Kidney epithelial cell (primary cell): Measurements from ENCODE around the gene CTTN. TPM values are rescaled to one million over a fixed set of nuclear protein-coding genes. Genes with fewer than 3 reads are reported as not detected.

Source experiments
- DNase-seq: peaks from one replicate; pipeline ENCODE4 v3.0.0-alpha.2; 2010; ENCODE audit warnings: low read depth
- H3K27me3 ChIP-seq: 2 replicates; pipeline ENCODE4 v1.6.0; 2011; ENCODE audit warnings: low read length; ENCODE audit not compliant: control insufficient read depth, insufficient read depth
- H3K36me3 ChIP-seq: 2 replicates; pipeline ENCODE4 v1.5.1; 2011; ENCODE audit warnings: low read length; ENCODE audit not compliant: control insufficient read depth, insufficient read depth
- H3K4me3 ChIP-seq: 2 replicates; pipeline ENCODE4 v1.5.1; 2011; ENCODE audit warnings: low read depth, mild to moderate bottlenecking, control low read depth, low read length
- CTCF ChIP-seq: IDR thresholded peaks from 2 replicates; pipeline ENCODE4 v1.5.1; 2011; ENCODE audit warnings: mild to moderate bottlenecking, moderate library complexity, low read length, control low read depth, inconsistent platforms; ENCODE audit not compliant: insufficient read depth, poor library complexity, severe bottlenecking
- total RNA-seq: library from RNA; depleted of rRNA; stranded (reverse); fragments of >200 nt; gene quantifications from 2 replicates; pipeline ENCODE4 v1.2.3, GENCODE V29; 2015

CTTN gene
- total RNA-seq, 1 donor from 2014 or later, result 296 TPM

GRCh38 chr11:70481625-70482528 lies 83.5 kb downstream of the CTTN start:
- TF ChIP-seq CTCF, result no peak
- Histone ChIP-seq H3K36me3 (no peaks in the 10 kb centered on the region), H3K4me3 (no peak overlapping the region), H3K27me3 (no peaks in the 10 kb centered on the region)
- peak; percentile 61 for DNase-seq

- Histone ChIP-seq H3K27me3 (no peaks in the 10 kb centered on the region), H3K36me3 (no peaks in the 10 kb centered on the region), H3K4me3 (no peak overlapping the region)
- no peak for DNase-seq
- no peak for TF ChIP-seq CTCF
Observed at GRCh38 chr11:70482529-70482917, 84.2 kb downstream of the CTTN start.

GRCh38 chr11:70483077-70483861 lies 84.9 kb downstream of the CTTN start:
- DNase-seq, result peak; percentile 70
- TF ChIP-seq CTCF, result peak; percentile 71
- no peaks in the 10 kb centered on the region for H3K36me3 ChIP-seq
- H3K4me3 ChIP-seq, result no peak overlapping the region
- H3K27me3 ChIP-seq, result no peaks in the 10 kb centered on the region

- H3K4me3 ChIP-seq, result no peak overlapping the region
- H3K27me3 ChIP-seq, result no peaks in the 10 kb centered on the region
- DNase-seq, result no peak
- TF ChIP-seq CTCF, result no peak
- no peaks in the 10 kb centered on the region for H3K36me3 ChIP-seq
Observed at GRCh38 chr11:70483917-70484316, 85.6 kb downstream of the CTTN start.

- Histone ChIP-seq H3K36me3 (no peaks in the 10 kb centered on the region), H3K27me3 (no peaks in the 10 kb centered on the region), H3K4me3 (no peak overlapping the region)
- no peak for TF ChIP-seq CTCF
- no peak for DNase-seq
Observed at GRCh38 chr11:70485326-70486025, 87.1 kb downstream of the CTTN start.
